Measurements from ENCODE around the gene SPOCD1. TPM values are rescaled to one million over a fixed set of nuclear protein-coding genes. Genes with fewer than 3 reads are reported as not detected.

The SPOCD1 gene
- polyA plus RNA-seq, 1 experiment: 78.8 TPM

- Histone ChIP-seq H3K9me3 (ENCODE audit: control insufficient read depth, insufficient read depth, low read length) (no peaks in the 10 kb centered on the region), H3K27ac (ENCODE audit: low read depth, low read length) (no peak overlapping the region), H3K27me3 (ENCODE audit: control insufficient read depth, insufficient read depth, low read length) (no peaks in the 10 kb centered on the region), H3K4me3 (ENCODE audit: low read depth, low read length) (no peak overlapping the region)
- no peak for TF ChIP-seq CTCF (IDR thresholded peaks at IDR 0.05; ENCODE audit: low read depth, low read length)
- POLR2A ChIA-PET: interaction anchor here (0.9 kb wide), 1 partner anchor 35 kb away, joined by 3 read pairs; no protein-coding TSS in a partner anchor
- CTCF ChIA-PET: interaction anchor here (1.2 kb wide), 1 partner anchor 38 kb away, joined by 4 read pairs; no protein-coding TSS in a partner anchor
- no peak for DNase-seq (ENCODE audit: low read depth, low spot score)
Measured at GRCh38 chr1:31753707-31754349, 62.0 kb downstream of the SPOCD1 start.

GRCh38 chr1:31752952-31753475 is 62.8 kb downstream of the SPOCD1 start:
- H3K9me3 ChIP-seq (ENCODE audit: control insufficient read depth, insufficient read depth, low read length): no peaks in the 10 kb centered on the region
- no peaks in the 10 kb centered on the region for H3K27me3 ChIP-seq (ENCODE audit: control insufficient read depth, insufficient read depth, low read length)
- H3K4me3 ChIP-seq (ENCODE audit: low read depth, low read length): no peak overlapping the region
- DNase-seq (ENCODE audit: low read depth, low spot score): no peak
- ChIA-PET CTCF (no interaction called here), POLR2A (no interaction called here)
- no peak for TF ChIP-seq CTCF (IDR thresholded peaks at IDR 0.05; ENCODE audit: low read depth, low read length)
- no peak overlapping the region for H3K27ac ChIP-seq (ENCODE audit: low read depth, low read length)

GRCh38 chr1:31752258-31752657 is 63.6 kb downstream of the SPOCD1 start:
- no peak for TF ChIP-seq CTCF (IDR thresholded peaks at IDR 0.05; ENCODE audit: low read depth, low read length)
- DNase-seq (ENCODE audit: low read depth, low spot score): no peak
- CTCF ChIA-PET: no interaction called here
- H3K27ac ChIP-seq (ENCODE audit: low read depth, low read length): no peak overlapping the region
- no peaks in the 10 kb centered on the region for H3K27me3 ChIP-seq (ENCODE audit: control insufficient read depth, insufficient read depth, low read length)
- POLR2A ChIA-PET: no interaction called here
- no peaks in the 10 kb centered on the region for H3K9me3 ChIP-seq (ENCODE audit: control insufficient read depth, insufficient read depth, low read length)
- no peak overlapping the region for H3K4me3 ChIP-seq (ENCODE audit: low read depth, low read length)

- POLR2A ChIA-PET: interaction anchor here (0.6 kb wide), 1 partner anchor 37 kb away, joined by 4 read pairs; no protein-coding TSS in a partner anchor
- Histone ChIP-seq H3K27me3 (ENCODE audit: control insufficient read depth, insufficient read depth, low read length) (no peaks in the 10 kb centered on the region), H3K4me3 (ENCODE audit: low read depth, low read length) (no peak overlapping the region), H3K27ac (ENCODE audit: low read depth, low read length) (no peak overlapping the region), H3K9me3 (ENCODE audit: control insufficient read depth, insufficient read depth, low read length) (no peaks in the 10 kb centered on the region)
- no peak for DNase-seq (ENCODE audit: low read depth, low spot score)
- TF ChIP-seq CTCF (IDR thresholded peaks at IDR 0.05; ENCODE audit: low read depth, low read length): no peak
- CTCF ChIA-PET: no interaction called here
Measured at GRCh38 chr1:31751822-31752241, 64.0 kb downstream of the SPOCD1 start.

- no peak for TF ChIP-seq CTCF (IDR thresholded peaks at IDR 0.05; ENCODE audit: low read depth, low read length)
- POLR2A ChIA-PET: interaction anchor here (1.0 to 1.2 kb wide), 2 partner anchors 10 to 50 kb away, joined by 3 read pairs; no protein-coding TSS in a partner anchor
- DNase-seq (ENCODE audit: low read depth, low spot score): peak; percentile 27
- CTCF ChIA-PET: interaction anchor here (0.9 kb wide), 1 partner anchor 213 kb away, joined by 4 read pairs; no protein-coding TSS in a partner anchor
- Histone ChIP-seq H3K4me3 (ENCODE audit: low read depth, low read length) (no peak overlapping the region), H3K9me3 (ENCODE audit: control insufficient read depth, insufficient read depth, low read length) (no peaks in the 10 kb centered on the region), H3K27me3 (ENCODE audit: control insufficient read depth, insufficient read depth, low read length) (no peaks in the 10 kb centered on the region), H3K27ac (ENCODE audit: low read depth, low read length) (no peak overlapping the region)
Measured at GRCh38 chr1:31750858-31751510, 64.8 kb downstream of the SPOCD1 start.

Data from AG04450 (cell line).